Activated CD4-positive, alpha-beta T cell treated with anti-CD3 and anti-CD28 coated beads, Interleukin-2, amount 50 U/mL, for 4 hours (primary cell): ENCODE results near the gene PPDPF.
A peak's percentile ranks its signal among the peaks of the same experiment; 100 is the strongest.

Experiments
- DNase-seq, 2 experiments: peaks; one replicate each; pipeline ENCODE4 v3.0.0-alpha.2; 2020

PPDPF gene

DNA sequence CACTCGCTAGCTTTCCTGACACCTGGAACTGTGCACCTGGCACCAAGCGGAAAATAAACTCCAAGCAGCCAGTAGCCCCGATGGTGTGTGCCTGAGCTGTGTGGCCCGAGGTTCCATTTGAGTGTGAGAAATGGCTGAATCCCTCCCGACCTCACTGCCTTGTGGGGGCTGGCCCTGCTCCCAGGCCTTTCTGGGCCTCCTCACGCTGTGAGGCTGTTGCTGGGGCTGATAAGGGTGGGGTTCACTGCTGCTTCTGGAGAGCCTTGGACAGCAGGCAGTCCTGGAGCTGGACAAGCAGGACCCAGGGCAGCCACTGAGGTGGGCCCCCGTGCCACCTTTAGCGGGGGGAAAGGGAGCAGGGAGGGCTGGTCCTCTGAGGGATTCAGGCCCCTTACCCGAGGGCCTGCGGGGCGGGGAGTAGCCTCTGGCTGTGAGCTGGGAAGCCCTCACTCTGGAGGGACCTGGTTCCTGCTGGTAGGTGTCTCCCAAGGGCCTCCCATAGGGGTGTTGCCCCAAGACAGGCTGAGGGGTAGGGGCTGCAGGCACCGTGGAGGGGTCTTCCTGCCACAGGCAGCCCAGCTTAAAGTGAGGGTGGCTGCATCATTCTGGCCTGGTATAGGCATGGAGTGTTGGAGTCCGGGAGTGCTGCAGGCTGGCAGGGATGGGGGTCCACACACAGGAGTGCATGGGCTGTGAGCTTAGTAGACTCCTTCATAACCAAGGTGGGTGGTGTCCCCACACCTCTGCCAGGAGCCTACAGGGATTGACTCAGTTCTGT is 1.7 kb downstream of the PPDPF start:
- DNase-seq, result no peak

- DNase-seq, result no peak
Measured at GRCh38 chr20:63522981-63523611, 2.5 kb downstream of the PPDPF start.

DNA sequence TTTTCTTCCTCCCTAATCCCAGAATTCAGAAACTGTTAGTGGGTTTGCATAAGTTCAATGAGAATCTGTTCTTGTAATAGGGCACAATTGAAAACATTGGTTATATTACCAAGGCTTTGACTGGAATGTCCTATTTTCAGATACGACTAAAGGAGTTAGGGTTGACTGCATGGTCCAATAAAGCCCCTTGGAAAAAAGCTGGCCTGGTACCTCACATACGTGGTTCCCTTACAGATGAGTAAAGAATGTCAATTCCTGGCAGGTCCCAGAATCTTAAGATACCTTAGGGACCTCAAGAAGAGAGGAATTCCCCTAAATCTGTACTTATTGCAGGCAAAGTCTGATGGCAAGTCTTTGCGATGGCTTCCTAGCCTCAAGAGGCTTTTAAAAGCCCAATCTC is 4.6 kb downstream of the PPDPF start:
- no peak for DNase-seq

GRCh38 chr20:63525971-63526370 is 5.4 kb downstream of the PPDPF start:
- DNase-seq, result no peak

- no peak for DNase-seq
Measured at GRCh38 chr20:63527184-63527583, 6.6 kb downstream of the PPDPF start.

- no peak for DNase-seq
Measured at GRCh38 chr20:63529180-63529860, 8.8 kb downstream of the PPDPF start.

DNA sequence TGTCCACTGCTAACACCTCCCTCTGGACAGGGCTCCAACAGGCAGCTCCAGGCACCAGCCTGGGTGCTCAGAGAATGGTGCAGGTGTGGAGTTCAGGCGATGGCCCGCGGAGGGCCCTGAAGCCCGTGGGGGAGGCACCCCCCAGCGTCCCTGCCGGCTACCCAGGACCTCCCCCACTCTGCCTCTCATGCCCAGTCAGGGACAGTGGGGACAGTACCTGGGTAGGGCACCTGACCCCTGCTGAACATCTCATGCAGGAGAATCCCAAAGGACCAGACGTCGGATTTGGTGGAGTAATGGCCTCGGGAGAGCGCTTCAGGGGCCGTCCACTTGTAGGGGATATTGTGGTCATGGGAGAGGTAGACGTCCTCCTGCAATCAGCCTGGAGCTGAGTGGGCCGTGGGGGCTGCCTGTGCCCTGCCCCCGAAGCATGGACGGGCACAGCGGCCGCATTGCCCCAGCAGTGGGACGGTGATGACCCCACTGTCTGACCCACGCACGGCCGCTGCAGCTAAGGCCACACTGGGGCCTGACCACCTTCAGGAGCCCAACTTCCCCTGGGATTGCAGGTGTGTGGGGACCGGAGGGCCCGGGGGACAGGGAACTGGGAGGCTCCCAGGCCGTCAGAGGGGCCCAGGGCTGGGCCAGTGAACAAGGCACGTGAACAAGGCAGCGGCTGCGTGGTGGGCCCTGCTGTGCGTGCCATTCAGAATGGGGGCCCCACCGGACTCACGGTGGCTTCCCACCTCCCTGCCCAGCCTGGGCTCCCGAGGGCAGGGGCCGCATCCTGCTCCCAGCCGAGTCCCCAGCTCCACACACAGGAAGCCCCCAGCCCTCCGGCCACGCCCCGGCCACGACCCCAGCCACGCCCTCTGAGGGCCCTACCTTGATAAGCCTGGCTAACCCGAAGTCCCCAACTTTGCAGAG is 9.6 kb downstream of the PPDPF start:
- no peak for DNase-seq

DNA sequence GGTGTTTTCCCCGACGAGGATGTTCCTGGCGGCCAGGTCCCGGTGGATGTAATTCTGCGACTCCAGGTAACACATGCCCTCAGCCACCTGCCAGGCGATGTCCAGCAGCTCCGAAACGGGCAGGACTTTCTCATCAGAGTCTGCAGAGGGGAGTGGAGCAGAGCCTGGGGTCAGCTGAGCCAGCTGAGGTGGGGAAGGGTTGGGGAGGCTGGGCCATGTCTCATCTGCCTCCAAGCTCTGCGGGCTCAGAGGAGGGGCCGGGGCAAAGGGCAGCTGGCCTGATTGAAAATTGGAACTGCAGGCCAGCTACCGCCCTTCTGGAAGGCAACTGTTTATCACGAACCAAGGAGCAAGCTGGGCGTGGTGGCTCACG is 10.2 kb downstream of the PPDPF start:
- no peak for DNase-seq

DNA sequence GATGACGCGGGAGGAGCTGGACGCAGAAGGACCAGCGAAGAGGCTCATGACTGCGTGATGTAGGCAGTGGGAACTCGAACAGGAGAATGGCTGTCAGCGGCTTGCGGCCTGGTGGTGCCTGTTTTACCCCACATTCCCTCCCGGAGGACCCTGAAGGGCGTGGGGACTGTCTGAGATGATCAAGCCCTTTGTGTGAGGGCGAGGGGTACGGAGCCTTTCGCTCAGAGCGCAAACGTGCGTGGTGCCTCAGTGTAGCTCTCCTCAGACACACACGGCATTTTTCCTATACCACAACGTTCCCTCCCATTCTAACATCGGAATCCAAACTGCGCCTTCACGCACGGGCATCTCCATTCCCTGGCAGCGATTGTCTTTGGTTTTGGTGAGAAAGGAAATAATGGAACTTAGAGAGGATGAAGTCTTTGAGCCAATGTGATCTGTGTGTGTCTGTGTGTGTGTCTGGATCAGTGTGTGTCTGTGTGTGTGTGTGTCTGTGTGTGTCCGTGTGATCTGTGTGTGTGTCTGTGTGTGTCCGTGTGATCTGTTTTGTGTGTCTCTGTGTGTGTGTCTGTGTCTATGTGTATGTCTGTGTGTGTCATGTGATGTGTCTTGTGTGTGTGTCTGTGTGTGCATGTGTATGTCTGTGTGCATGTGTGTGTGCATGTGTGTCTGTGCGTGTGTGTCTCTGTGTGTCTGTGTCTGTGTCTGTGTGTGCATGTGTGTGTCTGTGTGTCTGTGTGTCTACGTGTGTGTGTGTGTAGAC is 11.3 kb downstream of the PPDPF start:
- DNase-seq, result no peak

DNA sequence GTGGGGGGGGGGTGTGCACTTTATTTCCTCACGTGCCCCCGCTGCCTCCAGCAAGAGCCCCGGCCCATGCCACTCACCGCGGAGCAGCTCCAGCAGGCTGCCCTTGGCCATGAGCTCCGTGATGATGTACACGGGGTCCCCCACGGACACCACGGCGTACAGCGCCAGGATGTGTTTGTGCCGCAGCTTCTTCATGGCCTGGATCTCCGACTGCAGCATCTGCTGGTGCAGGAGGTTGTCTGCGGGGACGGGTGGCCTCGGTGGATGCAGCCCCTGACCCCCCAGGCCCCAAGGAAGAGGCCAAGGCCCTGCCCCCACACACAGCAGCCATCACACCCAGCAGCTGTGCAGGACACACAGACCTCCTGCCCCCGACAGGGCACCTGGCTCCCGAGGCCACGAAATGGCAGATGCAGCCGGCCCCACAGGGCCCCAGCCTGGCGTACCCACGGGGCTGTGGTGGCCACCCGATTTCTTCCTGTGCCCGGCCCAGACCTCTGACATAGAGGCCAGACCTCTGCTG is 11.9 kb downstream of the PPDPF start:
- DNase-seq, result no peak

DNA sequence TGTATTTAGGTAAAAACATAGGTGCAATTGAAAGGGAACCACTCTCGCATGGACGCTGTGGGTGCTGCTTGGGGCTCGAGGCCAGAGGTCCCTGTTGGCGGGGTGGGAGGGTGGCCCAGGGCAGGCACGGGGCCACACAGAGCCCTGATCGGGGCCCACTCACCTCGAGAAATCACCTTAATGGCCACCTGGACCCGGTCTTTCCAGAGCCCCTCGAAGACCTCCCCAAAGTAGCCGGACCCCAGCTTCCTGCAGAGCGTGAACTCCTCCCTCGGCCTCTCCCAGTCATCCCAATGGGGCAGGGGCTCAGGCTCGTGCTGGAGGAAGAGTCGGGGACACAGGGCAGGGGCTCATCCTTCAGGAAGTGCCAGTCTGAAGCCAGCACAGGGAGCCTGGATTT is 12.8 kb downstream of the PPDPF start:
- no peak for DNase-seq

GRCh38 chr20:63533871-63534393 is 13.4 kb downstream of the PPDPF start:
- DNase-seq, result no peak

DNA sequence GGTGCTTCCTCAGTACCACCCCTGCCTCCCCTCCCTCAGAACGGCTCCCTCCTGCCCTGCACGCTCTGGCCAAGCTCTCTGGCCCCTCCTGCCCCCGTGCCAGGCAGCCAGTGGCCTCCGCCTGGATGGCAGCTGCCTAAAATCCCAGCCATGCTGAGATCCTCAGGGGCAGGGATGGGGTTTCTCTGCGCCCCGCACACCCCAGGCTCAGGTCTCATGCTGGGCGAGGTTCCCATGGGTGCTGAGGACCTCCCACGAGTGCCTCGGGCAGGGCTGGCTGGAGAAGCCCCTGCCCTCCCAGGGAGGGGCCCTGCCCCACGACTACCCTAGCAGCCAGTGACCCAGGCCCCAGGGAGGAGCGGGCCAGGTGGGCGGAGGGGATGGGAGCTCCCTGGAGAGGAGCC is 13.9 kb downstream of the PPDPF start:
- no peak for DNase-seq

DNA sequence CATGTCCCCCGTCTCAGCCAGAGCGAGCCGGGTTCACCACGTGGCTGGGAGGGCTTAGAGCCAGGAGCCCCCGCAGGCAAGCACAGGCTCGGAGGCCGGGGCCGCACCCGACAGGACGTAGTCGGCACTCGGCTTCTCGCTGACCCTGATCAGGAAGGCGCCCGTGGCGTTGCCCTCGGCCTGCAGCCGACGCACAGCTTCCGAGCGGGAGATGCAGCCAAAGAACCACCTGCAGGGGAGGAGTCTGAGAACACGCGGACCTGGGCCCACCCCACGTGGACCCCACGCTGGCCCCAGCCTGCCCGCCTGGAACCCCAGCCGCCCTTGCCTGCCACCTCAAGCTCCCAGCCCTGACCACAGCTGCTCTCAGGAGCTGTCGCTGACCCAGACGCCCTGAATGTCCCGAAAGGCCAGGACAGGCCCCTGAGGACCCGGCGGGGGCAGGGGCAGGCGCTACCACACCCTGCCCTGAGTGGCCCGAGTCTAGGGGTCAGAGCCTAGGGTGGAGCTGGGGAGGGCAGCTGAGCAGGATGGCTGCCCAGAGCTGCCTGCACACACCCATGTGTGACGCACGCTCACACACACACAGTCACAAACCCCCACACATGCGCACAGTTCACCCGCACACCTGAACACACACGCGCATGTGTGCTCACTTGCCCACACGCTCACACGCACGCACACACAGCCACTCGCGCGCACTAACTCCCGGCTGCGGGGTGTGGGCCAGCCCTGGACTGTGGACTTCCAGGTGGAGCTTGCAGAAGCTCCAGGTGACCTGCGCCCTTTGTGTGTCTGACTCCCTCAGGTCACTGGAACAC is 14.5 kb downstream of the PPDPF start:
- no peak for DNase-seq

GRCh38 chr20:63536241-63536977 is 15.8 kb downstream of the PPDPF start:
- DNase-seq, result no peak

- DNase-seq, result no peak
Measured at GRCh38 chr20:63536997-63537524, 16.5 kb downstream of the PPDPF start, which contains the start of gene PTK6. PTK6 (minus strand) TSS chr20:63537376; CDS start chr20:63537314, 62 bp downstream.

DNA sequence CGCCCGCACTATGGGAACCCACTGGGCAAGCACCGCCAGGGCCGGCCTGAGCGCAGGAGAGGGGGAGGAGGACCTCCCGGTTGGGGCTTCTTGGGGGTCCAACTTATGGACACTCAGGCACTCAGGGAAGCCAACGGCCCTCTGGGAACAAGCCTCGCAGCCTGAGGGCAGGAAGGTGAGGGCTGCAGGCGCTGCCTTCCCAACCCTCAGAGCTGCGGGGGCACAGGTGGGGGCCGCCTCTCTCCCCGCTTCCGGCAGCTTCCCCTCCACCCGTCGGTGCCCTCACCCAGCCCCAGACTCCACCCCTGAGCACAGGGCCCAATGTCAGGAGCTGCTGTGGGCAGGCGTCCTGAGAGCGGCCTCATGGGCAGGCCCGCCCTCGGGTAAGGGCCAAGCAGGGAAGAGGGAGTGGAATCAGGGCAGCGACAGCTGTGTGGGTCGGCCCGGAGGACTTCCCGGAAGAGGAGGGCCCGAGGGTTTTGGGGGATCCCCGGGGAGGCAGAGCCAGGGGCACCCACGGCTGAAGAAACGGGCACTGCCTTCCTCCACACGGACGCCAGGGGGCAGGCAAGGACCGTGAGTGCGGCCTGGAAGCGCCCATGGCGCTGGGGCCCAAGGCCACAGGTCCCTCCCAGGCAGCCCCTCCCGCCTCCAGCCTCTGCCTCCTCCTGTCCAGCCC is 17.1 kb downstream of the PPDPF start:
- peak; percentile 89 for DNase-seq

DNA sequence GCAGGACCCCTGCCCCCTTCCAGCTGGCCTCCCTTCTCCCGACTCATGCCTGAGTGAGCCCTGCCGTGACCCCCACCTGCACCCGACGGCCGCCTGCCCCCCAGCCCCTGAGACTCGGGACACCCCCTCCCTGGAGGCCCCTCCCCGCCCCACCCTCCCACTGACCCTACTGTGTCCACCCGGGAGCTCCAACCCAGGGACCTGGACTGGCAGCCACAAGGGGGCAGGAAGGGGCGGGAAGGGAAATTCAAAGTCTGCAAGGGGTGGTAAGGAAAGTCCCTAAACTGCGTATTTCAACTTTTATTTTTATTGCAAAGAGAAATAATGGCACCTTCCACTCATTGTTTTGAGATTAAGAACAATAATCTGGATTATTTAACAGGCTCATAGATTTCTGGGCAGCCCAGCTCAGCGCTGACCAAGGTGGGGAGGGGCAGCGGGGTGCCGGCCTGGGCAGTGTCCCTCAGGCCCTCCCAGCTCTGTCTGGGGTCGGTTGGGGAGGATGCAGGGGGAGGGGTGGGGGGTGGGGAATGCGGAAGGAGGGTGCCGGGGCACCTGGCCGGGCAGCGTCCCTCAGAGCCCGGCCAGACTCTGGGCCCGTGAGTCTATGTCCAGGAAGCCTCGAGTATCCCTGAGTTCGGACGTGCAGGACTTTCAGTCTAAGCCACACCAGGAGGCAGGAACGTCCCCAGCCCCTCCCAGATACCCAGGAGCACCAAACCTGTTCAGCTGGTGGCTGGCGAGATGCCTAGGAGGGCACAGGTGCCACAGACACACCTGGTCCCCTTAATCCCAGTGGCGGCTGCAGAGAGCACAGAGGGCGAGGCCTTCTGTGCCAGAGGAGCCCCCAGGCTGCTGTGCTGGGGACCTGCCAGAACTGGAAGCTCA is 17.9 kb downstream of the PPDPF start:
- DNase-seq, result peak in 1 of 2 experiments; percentile 32
